Endothelial cell (in vitro differentiated cells): ENCODE results near the gene TUSC2. TPM values are rescaled to one million over a fixed set of nuclear protein-coding genes. Genes with fewer than 3 reads are reported as not detected.

ENCODE experiments used
- DNase-seq: peaks from one replicate; pipeline ENCODE4 v3.0.0; 2021; ENCODE audit warnings: low spot score
- H3K27ac Mint-ChIP-seq: one replicate; pipeline ENCODE4 v1.8.0; 2021; ENCODE audit warnings: mixed read lengths, inconsistent platforms; ENCODE audit not compliant: unreplicated experiment
- H3K27me3 Mint-ChIP-seq: one replicate; pipeline ENCODE4 v1.8.0; 2021; ENCODE audit warnings: mild to moderate bottlenecking, moderate library complexity, mixed read lengths, inconsistent platforms; ENCODE audit not compliant: unreplicated experiment
- H3K36me3 Mint-ChIP-seq: one replicate; pipeline ENCODE4 v1.8.0; 2021; ENCODE audit warnings: mild to moderate bottlenecking, low read depth, mixed read lengths, inconsistent platforms; ENCODE audit not compliant: unreplicated experiment
- H3K4me1 Mint-ChIP-seq: one replicate; pipeline ENCODE4 v1.8.0; 2021; ENCODE audit warnings: mild to moderate bottlenecking, mixed read lengths, inconsistent platforms; ENCODE audit not compliant: unreplicated experiment
- H3K4me3 Mint-ChIP-seq: one replicate; pipeline ENCODE4 v1.8.0; 2021; ENCODE audit warnings: mild to moderate bottlenecking, mixed read lengths, inconsistent platforms; ENCODE audit not compliant: unreplicated experiment
- H3K9me3 Mint-ChIP-seq: one replicate; pipeline ENCODE4 v1.8.0; 2021; ENCODE audit warnings: mixed read lengths, inconsistent platforms; ENCODE audit not compliant: unreplicated experiment
- CTCF ChIP-seq: fragments of 200-600 bp; sonication (generic); IDR thresholded peaks from one replicate; pipeline ENCODE4 v1.5.0; 2021; ENCODE audit warnings: antibody characterized with exemption; ENCODE audit not compliant: unreplicated experiment
- total RNA-seq: library from RNA; stranded (reverse); fragmentation: NEBNext Ultra II Directional; extraction: Animal tissue kit (Norgen Biotek cat#: 25700); gene quantifications from one replicate; pipeline ENCODE4 v1.2.1, GENCODE V29; 2021; ENCODE audit not compliant: unreplicated experiment

The TUSC2 gene
- total RNA-seq, 1 donor from 2014 or later: 36.4 TPM

- Mint-ChIP-seq H3K27ac (peak overlapping the region; percentile 92), H3K27me3 (peaks cover 28% of the 10 kb centered on the region), H3K9me3 (no peaks in the 10 kb centered on the region), H3K36me3 (peaks cover 10% of the 10 kb centered on the region), H3K4me3 (peak overlapping the region; percentile 96), H3K4me1 (peaks cover 40% of the 10 kb centered on the region)
- TF ChIP-seq CTCF: no peak
- DNase-seq: peak; percentile 98
Observed at GRCh38 chr3:50337175-50337861, 9.3 kb upstream of the TUSC2 start.

GRCh38 chr3:50336452-50337174 is 8.6 kb upstream of the TUSC2 start:
- Mint-ChIP-seq H3K36me3 (peaks cover 15% of the 10 kb centered on the region), H3K4me1 (peaks cover 40% of the 10 kb centered on the region), H3K27ac (peak overlapping the region; percentile 84), H3K4me3 (peak overlapping the region; percentile 96), H3K27me3 (peaks cover 22% of the 10 kb centered on the region), H3K9me3 (no peaks in the 10 kb centered on the region)
- DNase-seq: no peak
- no peak for TF ChIP-seq CTCF

- H3K9me3 Mint-ChIP-seq: no peaks in the 10 kb centered on the region
- no peak for DNase-seq
- no peak overlapping the region for H3K4me3 Mint-ChIP-seq
- peak overlapping the region; percentile 87 for H3K27ac Mint-ChIP-seq
- peaks cover 15% of the 10 kb centered on the region for H3K36me3 Mint-ChIP-seq
- H3K4me1 Mint-ChIP-seq: peaks cover 34% of the 10 kb centered on the region
- no peak for TF ChIP-seq CTCF
- H3K27me3 Mint-ChIP-seq: peaks cover 15% of the 10 kb centered on the region
Observed at GRCh38 chr3:50334339-50335075, 6.5 kb upstream of the TUSC2 start.

GRCh38 chr3:50333744-50334328 is 5.8 kb upstream of the TUSC2 start:
- no peak for DNase-seq
- Mint-ChIP-seq H3K9me3 (no peaks in the 10 kb centered on the region), H3K27ac (peak overlapping the region; percentile 87), H3K36me3 (peaks cover 12% of the 10 kb centered on the region), H3K4me3 (peak overlapping the region; percentile 62), H3K4me1 (peaks cover 30% of the 10 kb centered on the region), H3K27me3 (peaks cover 9% of the 10 kb centered on the region)
- no peak for TF ChIP-seq CTCF
